ENCODE results near the gene USH1C. TPM values are rescaled to one million over a fixed set of nuclear protein-coding genes. Genes with fewer than 3 reads are reported as not detected.
A peak's percentile ranks its signal among the peaks of the same experiment; 100 is the strongest.

USH1C gene
- total and polyA plus RNA-seq, 12 donors, result 0.14 to 16.9 (median 0.85) TPM; not detected in 2

- no peaks in the 10 kb centered on the region for H3K27me3 ChIP-seq
- no peaks in the 10 kb centered on the region for H3K9me3 ChIP-seq (replicated peaks in 1 of 3)
- DNase-seq, result peak in 1 of 7 donors; percentile 2
- intact Hi-C loops (cut with DNase I), result no loop called here
- 68 to 78% (median 74%) methylated on average over 6 of the region's 6 CpGs for WGBS, 4 donors
- H3K4me3 ChIP-seq, result no peak overlapping the region
- no peaks in the 10 kb centered on the region for H3K36me3 ChIP-seq (replicated peaks in 1 of 2)
- H3K27ac ChIP-seq, result no peak overlapping the region
- H3K4me1 ChIP-seq (replicated peaks in 1 of 2), result no peaks in the 10 kb centered on the region
- TF ChIP-seq CTCF (IDR thresholded peaks at IDR 0.05), result no peak
- TF ChIP-seq POLR2A (IDR thresholded peaks at IDR 0.05), result no peak
Observed at GRCh38 chr11:17581036-17581731, 37.0 kb upstream of the USH1C start.

DNA sequence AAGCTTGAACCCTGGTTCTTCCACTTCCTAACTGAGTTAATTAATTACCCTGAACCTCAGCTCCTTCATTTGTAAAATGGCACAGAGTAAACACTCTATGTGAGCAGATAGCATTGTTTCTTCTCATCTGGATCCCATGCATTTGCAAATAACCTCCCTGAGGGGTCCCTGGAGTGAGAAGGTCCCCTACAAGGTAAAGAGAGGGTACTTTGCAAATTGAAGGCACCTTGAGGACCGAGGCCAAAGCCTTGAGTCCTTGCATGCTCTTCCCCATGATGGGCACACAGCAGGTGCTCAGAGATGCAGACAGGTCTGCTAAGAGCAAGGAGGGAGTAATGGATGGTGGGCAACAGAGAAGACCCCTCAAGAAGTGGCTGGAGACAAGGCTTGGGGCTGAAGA lies 36.1 kb upstream of the USH1C start:
- no peaks in the 10 kb centered on the region for H3K9me3 ChIP-seq (replicated peaks in 1 of 3)
- no peak overlapping the region for H3K27ac ChIP-seq
- WGBS, 4 donors, result 58 to 83% (median 66%) methylated on average over 1 of the region's 1 CpG
- H3K4me3 ChIP-seq, result no peak overlapping the region
- no peaks in the 10 kb centered on the region for H3K27me3 ChIP-seq
- intact Hi-C loops (cut with DNase I), result no loop called here
- peak in 1 of 7 donors; percentile 2 for DNase-seq
- TF ChIP-seq CTCF (IDR thresholded peaks at IDR 0.05) (no peak), POLR2A (IDR thresholded peaks at IDR 0.05) (no peak)
- no peaks in the 10 kb centered on the region for H3K36me3 ChIP-seq (replicated peaks in 1 of 2)
- H3K4me1 ChIP-seq (replicated peaks in 1 of 2), result no peaks in the 10 kb centered on the region

DNA sequence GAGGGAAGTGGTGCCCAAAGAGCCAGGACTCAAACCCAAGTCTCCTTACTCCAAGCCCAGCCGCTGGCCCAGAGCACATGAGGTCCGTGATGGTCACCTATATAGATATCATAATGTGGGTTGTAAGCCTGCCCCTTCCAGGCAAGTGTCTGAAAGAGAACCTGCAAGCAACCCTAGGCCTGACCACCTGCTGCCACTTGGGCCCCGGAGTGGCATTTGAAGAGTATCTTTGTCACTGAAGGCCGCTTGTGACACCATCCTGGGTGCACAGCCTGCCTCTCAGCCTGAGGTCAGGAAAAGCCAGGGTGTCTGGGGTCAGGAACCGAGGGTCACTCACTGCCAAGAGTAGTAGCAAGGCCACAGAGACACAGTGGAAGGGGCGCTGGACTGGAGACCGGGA lies 35.2 kb upstream of the USH1C start:
- intact Hi-C loops (cut with DNase I), result no loop called here
- H3K27me3 ChIP-seq, result no peaks in the 10 kb centered on the region
- H3K9me3 ChIP-seq (replicated peaks in 1 of 3), result no peaks in the 10 kb centered on the region
- H3K36me3 ChIP-seq (replicated peaks in 1 of 2), result no peaks in the 10 kb centered on the region
- H3K4me3 ChIP-seq, result no peak overlapping the region
- H3K4me1 ChIP-seq (replicated peaks in 1 of 2), result no peaks in the 10 kb centered on the region
- 60 to 89% (median 82%) methylated on average over 2 to 7 of the region's 7 CpGs for WGBS, 4 donors
- TF ChIP-seq CTCF (IDR thresholded peaks at IDR 0.05) (no peak), POLR2A (IDR thresholded peaks at IDR 0.05) (no peak)
- no peak overlapping the region for H3K27ac ChIP-seq
- DNase-seq, result peak in 2 of 7 donors; percentile 5 to 35

DNA sequence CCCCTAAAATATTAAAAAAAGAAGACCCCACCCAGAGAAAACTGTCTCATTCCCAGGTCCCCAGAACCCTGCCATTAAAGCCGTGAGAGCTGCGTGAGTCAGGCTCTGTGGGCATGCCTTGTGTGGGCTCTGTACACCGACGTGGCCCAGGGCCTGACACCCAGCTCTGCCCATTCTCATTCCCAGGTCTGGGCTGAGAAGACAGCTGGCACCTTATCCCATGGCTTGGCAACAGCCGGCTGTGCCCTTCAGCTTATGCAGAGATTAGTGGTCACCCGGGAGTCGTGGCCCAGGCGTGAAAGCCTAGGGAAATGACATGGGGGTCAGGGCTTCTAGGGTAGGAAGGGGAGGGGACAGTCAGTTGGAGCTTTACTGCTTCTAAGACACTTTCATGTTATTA lies 34.7 kb upstream of the USH1C start:
- Histone ChIP-seq H3K27me3 (no peaks in the 10 kb centered on the region), H3K36me3 (replicated peaks in 1 of 2) (no peaks in the 10 kb centered on the region), H3K27ac (no peak overlapping the region), H3K9me3 (replicated peaks in 1 of 3) (no peaks in the 10 kb centered on the region), H3K4me1 (replicated peaks in 1 of 2) (no peaks in the 10 kb centered on the region), H3K4me3 (no peak overlapping the region)
- WGBS, 4 donors, result 83 to 95% (median 85%) methylated on average over 6 to 8 of the region's 8 CpGs
- intact Hi-C loops (cut with DNase I), result no loop called here
- no peak for TF ChIP-seq CTCF (IDR thresholded peaks at IDR 0.05)
- no peak for TF ChIP-seq POLR2A (IDR thresholded peaks at IDR 0.05)
- peak in 2 of 7 donors; percentile 9 to 24 for DNase-seq

All from adrenal gland (tissue), 12 donors.